ENCODE measurements around the gene ASCC2. TPM values are rescaled to one million over a fixed set of nuclear protein-coding genes. Genes with fewer than 3 reads are reported as not detected.
"Not testable (repeated sequence)": the region's sequence is repeated elsewhere in the genome, so short reads cannot be mapped to it uniquely, and the experiment has no call there.

ASCC2 gene, protein sequence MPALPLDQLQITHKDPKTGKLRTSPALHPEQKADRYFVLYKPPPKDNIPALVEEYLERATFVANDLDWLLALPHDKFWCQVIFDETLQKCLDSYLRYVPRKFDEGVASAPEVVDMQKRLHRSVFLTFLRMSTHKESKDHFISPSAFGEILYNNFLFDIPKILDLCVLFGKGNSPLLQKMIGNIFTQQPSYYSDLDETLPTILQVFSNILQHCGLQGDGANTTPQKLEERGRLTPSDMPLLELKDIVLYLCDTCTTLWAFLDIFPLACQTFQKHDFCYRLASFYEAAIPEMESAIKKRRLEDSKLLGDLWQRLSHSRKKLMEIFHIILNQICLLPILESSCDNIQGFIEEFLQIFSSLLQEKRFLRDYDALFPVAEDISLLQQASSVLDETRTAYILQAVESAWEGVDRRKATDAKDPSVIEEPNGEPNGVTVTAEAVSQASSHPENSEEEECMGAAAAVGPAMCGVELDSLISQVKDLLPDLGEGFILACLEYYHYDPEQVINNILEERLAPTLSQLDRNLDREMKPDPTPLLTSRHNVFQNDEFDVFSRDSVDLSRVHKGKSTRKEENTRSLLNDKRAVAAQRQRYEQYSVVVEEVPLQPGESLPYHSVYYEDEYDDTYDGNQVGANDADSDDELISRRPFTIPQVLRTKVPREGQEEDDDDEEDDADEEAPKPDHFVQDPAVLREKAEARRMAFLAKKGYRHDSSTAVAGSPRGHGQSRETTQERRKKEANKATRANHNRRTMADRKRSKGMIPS
- polyA plus RNA-seq (2013, experiment 1 of 2; ENCODE audit: insufficient read length) = 51.7 TPM
- 40.6 TPM for polyA plus RNA-seq (2013, experiment 2 of 2; ENCODE audit: insufficient read length)

GRCh38 chr22:29837741-29838598 is at the start of gene ASCC2:
Gene ASCC2 (minus strand): TSS chr22:29838274. CDS start chr22:29832325, 5,949 bp downstream.
- DNase-seq = peak; percentile 95

- DNase-seq = no peak
Measured at GRCh38 chr22:29887358-29887757, 49.3 kb upstream of the ASCC2 start.

GRCh38 chr22:29886596-29886995 is 48.5 kb upstream of the ASCC2 start:
- no peak for DNase-seq

- DNase-seq = no peak
Measured at GRCh38 chr22:29885610-29886009, 47.5 kb upstream of the ASCC2 start.

GRCh38 chr22:29883775-29884097 is 45.7 kb upstream of the ASCC2 start:
- no peak for DNase-seq

GRCh38 chr22:29883045-29883774 is 45.1 kb upstream of the ASCC2 start, which contains the start of gene MTMR3:
Gene MTMR3 (plus strand): TSS chr22:29883174. CDS start chr22:29971060, 87,886 bp downstream.
- peak; percentile 88 for DNase-seq

- no peak for DNase-seq
Measured at GRCh38 chr22:29882716-29883044, 44.6 kb upstream of the ASCC2 start.

DNA sequence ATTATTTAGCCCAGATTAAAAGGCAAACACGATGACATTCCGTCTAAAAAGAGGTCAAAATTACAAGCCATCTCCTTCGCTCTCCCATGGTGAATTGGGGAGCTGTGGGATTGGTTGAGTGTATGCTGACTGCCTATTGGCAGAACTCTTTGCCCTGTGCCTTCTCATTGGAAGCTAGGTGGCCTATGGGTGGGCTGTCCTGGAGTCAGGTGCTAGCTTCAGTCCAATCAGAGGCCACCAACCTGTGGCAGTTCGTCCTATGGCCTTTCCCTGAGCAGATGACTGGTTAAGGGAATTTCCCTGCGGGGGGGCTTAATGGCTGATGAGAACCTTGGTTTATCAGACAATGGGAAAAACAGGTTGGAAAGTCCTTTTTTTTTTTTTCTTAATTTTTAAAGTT is 41.7 kb upstream of the ASCC2 start:
- DNase-seq = peak; percentile 8

DNA sequence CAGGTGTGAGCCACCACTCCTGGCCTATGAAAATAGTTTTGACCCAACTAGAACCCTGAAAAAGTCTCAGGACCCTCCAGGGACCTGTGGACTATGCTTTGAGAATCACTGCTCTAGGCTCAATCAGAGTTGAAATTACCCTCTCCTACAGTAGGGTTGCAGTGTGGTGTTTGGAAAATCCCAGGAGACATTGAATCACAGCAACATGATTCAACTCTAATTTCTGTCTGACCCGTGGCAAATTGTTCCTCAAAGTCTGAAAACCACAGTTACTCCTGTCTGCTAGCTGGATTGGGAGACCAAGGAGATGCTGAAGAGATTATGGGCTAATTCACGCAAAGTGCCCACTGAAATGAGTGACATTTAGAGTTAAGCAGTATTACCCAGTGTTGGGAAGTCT is 39.5 kb upstream of the ASCC2 start:
- DNase-seq = peak; percentile 78

GRCh38 chr22:29873943-29874342 is 35.9 kb upstream of the ASCC2 start:
- DNase-seq = no peak

DNA sequence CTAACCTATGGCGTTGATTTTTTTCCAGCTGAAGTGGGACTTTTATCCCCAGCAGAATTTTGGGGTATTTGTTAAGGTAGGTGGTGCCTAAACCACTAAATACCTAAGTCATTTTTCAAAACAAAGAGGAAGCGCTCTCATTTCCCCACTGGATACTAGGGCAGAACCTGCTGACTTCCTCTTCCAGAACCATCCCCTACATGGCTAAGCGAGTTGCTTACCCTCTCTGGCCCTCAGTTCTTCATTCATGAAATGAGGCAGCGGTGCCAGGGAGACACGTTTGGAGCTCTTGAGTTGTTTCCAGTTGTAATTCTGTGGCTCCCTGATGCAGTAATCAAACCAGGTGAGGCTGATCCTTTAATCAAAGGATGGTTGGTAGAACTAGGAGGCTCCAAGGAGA is 34.9 kb upstream of the ASCC2 start:
- DNase-seq = no peak

DNA sequence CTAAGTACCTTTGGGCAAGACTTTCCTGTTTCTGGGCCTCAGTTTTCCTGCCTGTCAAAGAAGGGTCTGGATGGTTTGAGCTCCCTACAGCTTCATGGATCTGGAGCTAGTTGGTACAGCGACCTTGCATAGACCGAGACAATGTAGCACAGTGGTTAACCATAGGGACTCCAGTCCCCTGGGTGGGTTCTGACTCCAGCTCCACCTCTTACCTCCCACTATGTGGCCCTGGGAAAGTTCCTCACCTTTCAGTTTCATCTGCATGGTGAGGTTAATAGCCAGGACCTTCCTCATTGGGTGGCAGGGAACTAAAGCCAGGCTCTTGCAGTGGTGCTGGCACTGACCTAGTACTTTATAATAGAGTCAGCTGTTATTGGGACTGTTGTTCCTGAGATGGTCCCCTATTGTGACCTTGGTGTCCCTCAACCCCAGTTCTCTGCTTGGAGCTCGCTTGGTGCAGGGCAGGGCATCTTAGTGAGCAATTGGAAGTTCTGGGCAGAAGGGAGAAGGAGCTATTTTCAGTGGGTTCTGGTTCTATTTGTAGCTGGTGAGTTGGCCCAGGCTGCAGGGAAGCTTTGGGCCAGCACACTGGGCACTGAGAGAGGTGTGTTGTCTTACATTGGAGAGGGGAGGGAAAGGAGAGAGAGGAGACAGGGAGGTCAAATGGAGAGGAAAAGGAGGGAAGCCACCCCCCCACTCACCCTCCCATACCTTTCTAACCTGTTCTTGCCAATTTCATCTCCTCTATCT is 34.2 kb upstream of the ASCC2 start:
- no peak for DNase-seq

DNA sequence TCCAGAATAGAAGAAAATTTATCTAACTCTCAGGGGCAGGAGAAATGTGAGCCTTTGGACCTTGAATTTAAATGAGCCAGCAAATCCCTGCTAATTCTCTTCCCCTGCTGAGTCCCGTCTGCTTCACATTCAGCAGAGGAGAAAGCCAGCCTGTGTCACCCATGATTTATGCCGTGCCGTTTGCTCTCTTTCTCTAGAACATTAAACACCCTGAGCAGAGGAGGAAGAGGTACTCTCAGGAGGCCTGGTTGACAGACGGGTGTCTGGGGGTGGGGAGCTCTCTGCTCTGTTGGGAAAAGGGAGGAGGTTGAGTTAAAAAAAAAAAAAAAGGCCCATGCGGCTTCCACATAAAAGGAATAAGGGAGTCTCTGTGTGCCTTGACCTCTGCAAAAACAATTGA is 33.6 kb upstream of the ASCC2 start:
- no peak for DNase-seq

GRCh38 chr22:29870574-29870973 is 32.5 kb upstream of the ASCC2 start:
- DNase-seq = peak; percentile 20

GRCh38 chr22:29867851-29868250 is 29.8 kb upstream of the ASCC2 start:
- DNase-seq = no peak

- DNase-seq = no peak
Measured at GRCh38 chr22:29867260-29867659, 29.2 kb upstream of the ASCC2 start.

GRCh38 chr22:29865572-29865971 is 27.5 kb upstream of the ASCC2 start:
- DNase-seq = not testable (repeated sequence)

- DNase-seq = no peak
Measured at GRCh38 chr22:29861672-29862297, 23.7 kb upstream of the ASCC2 start.

- no peak for DNase-seq
Measured at GRCh38 chr22:29860006-29860766, 22.1 kb upstream of the ASCC2 start.

GRCh38 chr22:29859030-29859429 is 21.0 kb upstream of the ASCC2 start:
- DNase-seq = not testable (repeated sequence)
